Measurements from ENCODE around the gene BRD7. TPM values are rescaled to one million over a fixed set of nuclear protein-coding genes. Genes with fewer than 3 reads are reported as not detected.

BRD7 gene
- total RNA-seq, 2 donors from 2014 or later, result 21.8 to 32.6 TPM

- 67 to 77% methylated on average over 13 to 15 of the region's 15 CpGs for WGBS, 2 donors
- H3K4me1 ChIP-seq, result no peaks in the 10 kb centered on the region
- no peaks in the 10 kb centered on the region for H3K27me3 ChIP-seq
- DNase-seq (no peak), ATAC-seq (no peak)
- no peak for TF ChIP-seq CTCF (IDR thresholded peaks at IDR 0.05)
- no peak for TF ChIP-seq POLR2A (IDR thresholded peaks at IDR 0.05)
- no peaks in the 10 kb centered on the region for H3K36me3 ChIP-seq (replicated peaks in 1 of 2; ENCODE audit: insufficient read depth in 1 of 2, low read depth in 2 of 2)
- H3K27ac ChIP-seq, result no peak overlapping the region
- no peak overlapping the region for H3K4me3 ChIP-seq
- no peaks in the 10 kb centered on the region for H3K9me3 ChIP-seq
- intact Hi-C loops (cut with DNase I), result no loop called here
These were observed 97.4 kb downstream of the BRD7 start for GRCh38 chr16:50271148-50272041.

- H3K4me1 ChIP-seq, result no peaks in the 10 kb centered on the region
- ATAC-seq (no peak), DNase-seq (no peak)
- WGBS, 2 donors, result 88 to 94% methylated on average over 7 to 13 of the region's 13 CpGs
- no peak overlapping the region for H3K27ac ChIP-seq
- no peaks in the 10 kb centered on the region for H3K9me3 ChIP-seq
- H3K36me3 ChIP-seq (replicated peaks in 1 of 2; ENCODE audit: insufficient read depth in 1 of 2, low read depth in 2 of 2), result no peaks in the 10 kb centered on the region
- H3K4me3 ChIP-seq, result no peak overlapping the region
- H3K27me3 ChIP-seq, result no peaks in the 10 kb centered on the region
- TF ChIP-seq POLR2A (IDR thresholded peaks at IDR 0.05) (no peak), CTCF (IDR thresholded peaks at IDR 0.05) (no peak)
- intact Hi-C loops (cut with DNase I), result no loop called here
These were observed 98.2 kb downstream of the BRD7 start for GRCh38 chr16:50270510-50271147.

DNA sequence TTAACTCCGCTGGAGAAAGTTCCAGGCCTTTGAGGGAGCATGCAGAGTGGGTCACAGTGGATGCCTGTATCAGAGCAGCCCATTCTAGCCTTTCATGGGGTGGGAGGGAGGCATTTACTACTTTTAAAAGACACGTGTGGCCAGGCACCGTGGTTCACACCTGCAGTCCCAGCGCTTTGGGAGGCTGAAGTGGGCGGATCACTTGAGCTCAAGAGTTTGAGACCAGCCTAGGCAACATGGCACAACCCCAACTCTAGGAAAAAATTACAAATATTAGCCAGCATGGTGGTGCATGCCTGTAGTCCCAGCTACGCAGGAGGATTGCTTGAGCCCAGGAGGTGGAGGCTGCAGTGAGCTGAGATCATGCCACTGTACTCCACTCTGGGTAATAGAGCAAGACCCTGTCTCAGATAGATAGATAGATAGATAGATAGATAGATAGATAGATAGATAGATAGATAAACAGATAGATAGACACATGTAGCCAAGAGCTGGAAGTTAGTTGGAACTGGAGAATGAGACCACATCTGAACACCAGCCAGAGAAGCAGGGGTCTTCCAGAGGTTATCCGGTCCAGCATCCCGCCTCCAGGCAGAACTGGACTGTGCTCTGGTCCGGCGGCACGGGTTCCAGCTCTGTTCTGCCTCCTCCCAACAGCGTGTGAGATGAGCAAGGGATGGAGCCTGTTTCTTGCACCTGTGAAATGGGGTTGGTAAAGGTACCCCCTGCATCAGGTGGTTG, 98.8 kb downstream of the BRD7 start:
- H3K4me1 ChIP-seq, result no peaks in the 10 kb centered on the region
- no peaks in the 10 kb centered on the region for H3K27me3 ChIP-seq
- no peaks in the 10 kb centered on the region for H3K9me3 ChIP-seq
- DNase-seq (no peak), ATAC-seq (no peak)
- no peak overlapping the region for H3K27ac ChIP-seq
- intact Hi-C loops (cut with DNase I), result no loop called here
- no peak overlapping the region for H3K4me3 ChIP-seq
- H3K36me3 ChIP-seq (replicated peaks in 1 of 2; ENCODE audit: insufficient read depth in 1 of 2, low read depth in 2 of 2), result no peaks in the 10 kb centered on the region
- 85 to 89% methylated on average over 8 to 12 of the region's 12 CpGs for WGBS, 2 donors
- TF ChIP-seq CTCF (IDR thresholded peaks at IDR 0.05), result no peak
- no peak for TF ChIP-seq POLR2A (IDR thresholded peaks at IDR 0.05)

DNA sequence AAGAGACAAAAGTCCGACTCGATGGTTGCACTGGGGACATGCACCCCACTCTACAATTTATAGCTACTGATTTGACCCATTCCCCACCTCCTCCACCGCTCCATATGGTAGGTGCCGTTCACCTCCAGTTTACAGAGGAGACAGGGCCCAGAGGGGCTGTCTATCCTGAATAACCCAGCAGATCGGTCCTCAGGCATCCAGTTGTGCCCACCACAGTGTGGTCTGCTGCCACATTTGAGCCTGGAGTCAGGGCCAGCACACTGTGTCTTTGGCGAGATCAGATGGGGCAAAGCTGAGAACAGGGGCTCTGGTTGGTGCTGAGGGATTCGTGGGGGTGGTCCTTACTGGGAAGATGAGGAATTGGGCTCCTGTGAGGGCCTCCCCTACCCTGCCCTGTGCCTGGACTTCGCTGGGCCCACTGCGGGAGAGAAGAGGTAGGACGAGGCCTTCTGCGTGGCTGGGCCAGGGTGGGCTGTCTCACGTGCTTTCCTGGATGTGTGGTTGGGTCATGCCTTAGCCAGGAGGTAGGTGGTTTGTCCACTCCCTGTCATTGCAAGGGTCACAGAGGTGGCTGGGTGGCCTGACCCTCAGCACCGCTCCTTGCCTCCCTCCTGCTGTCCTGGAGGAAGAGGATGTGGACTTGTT, 99.6 kb downstream of the BRD7 start:
- no peak for ATAC-seq
- no peaks in the 10 kb centered on the region for H3K4me1 ChIP-seq
- WGBS, 2 donors, result 86 to 93% methylated on average over 13 of the region's 13 CpGs
- no peak for DNase-seq
- intact Hi-C loops (cut with DNase I), result no loop called here
- H3K27me3 ChIP-seq, result no peaks in the 10 kb centered on the region
- H3K36me3 ChIP-seq (replicated peaks in 1 of 2; ENCODE audit: insufficient read depth in 1 of 2, low read depth in 2 of 2), result no peaks in the 10 kb centered on the region
- H3K4me3 ChIP-seq, result no peak overlapping the region
- no peak overlapping the region for H3K27ac ChIP-seq
- H3K9me3 ChIP-seq, result no peaks in the 10 kb centered on the region
- TF ChIP-seq CTCF (IDR thresholded peaks at IDR 0.05), result no peak
- no peak for TF ChIP-seq POLR2A (IDR thresholded peaks at IDR 0.05)
